ENCODE measurements around the gene GPC4.
A peak's percentile ranks its signal among the peaks of the same experiment; 100 is the strongest.

The GPC4 gene

DNA sequence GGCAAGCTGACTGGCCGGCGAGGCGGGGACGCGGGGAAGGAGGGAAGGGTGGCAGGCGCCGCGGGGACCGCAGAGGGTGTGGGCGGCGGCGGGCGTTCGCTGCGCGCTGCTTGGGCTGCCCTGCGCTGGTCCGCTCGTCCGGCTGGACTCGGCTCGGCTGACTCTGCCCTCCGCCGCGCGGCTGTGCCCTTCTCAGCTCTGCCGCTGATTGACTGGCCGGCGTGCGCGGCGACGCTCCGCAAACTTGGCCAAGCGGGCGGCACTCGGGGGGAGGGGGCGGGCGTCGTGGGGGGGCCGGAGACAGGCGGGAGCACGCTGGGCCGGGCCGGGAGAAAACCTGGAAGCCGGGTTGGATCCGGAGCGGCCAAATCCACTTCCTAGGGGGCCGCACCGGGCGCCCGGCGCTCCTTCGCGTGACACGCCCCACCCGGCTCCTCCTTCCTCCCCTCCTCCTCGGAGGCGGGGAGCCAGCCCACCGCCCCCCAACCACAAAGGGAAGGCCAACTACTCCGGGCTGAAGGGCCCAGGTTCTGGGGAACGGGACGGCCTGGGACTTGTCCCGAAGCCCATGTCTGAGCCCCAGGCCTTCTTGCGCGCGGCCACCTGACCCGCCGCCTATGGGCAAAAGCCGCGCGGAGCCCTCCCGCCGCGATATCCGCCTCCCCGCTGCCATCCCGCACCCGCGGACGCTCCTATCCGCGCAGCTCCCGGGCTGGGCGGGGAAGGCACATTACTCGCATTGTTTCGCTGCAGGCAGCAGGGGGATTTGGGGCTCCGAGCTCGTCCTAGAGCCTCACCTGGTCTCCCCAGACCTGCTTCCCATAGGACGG is at the start of gene GPC4:
GPC4 (minus strand) TSS at position 214 of the 830 bp plus-strand sequence. CDS start 524 bp downstream, outside the sequence.
- DNase-seq = peak; percentile 39

DNA sequence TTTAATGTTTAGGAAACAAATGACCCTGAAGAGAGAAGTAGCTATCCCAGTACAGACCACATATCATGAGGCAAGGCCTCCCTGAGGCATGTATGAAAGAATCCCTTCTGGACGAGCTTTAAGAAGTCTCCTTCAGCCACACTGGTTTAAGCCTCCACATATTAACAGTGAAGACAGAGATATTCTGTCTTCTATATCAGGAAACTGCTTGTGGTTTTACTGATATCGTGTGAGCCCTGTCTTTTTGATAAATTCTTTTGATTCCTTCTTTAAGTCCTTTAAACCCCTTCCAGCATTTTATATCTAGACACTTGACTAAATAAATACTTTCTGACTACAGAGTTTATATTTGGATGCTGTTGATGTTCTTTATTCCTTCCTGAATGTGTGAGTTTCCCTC is 45.9 kb upstream of the GPC4 start:
- no peak for DNase-seq

DNA sequence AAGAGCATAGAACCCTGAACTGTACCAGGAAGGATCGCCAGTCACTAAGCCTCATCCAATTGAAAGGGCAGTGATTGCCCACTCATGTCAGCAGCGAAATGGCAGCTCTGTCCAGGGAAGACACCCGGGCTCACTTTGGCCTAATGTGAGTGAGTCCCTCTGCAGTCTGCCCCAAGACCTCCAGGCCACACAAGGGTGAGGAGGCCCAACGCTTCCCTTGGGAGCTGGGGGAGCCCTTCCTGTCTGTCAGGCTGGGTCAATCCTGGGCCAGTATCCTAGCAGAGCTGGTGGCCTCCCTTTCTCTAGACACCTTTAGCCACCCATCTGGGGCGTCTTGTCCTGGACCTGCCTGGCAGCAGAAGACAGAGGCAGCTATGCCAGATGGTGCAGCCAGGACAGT is 39.6 kb upstream of the GPC4 start:
- no peak for DNase-seq

DNA sequence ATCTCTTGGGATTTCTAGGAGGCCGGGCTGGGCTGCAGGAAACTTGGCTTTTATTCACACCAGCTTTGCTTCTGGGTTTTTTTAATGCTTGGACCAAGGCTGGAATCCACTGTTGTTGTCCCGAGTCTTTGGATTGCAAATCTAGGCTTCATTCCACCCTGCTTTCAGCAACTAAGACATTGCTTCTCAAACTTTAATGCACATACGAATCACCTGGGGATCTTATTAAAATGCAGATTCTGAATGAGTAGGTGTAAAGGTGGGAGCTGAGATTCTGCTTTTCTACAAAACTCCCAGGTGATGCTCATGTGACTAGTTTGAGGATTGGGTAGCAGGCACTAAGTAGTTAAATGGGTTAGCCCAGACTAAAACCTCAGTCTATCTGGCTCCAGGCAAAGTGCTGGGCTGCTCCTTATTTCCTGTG is 39.2 kb upstream of the GPC4 start:
- DNase-seq = no peak

DNA sequence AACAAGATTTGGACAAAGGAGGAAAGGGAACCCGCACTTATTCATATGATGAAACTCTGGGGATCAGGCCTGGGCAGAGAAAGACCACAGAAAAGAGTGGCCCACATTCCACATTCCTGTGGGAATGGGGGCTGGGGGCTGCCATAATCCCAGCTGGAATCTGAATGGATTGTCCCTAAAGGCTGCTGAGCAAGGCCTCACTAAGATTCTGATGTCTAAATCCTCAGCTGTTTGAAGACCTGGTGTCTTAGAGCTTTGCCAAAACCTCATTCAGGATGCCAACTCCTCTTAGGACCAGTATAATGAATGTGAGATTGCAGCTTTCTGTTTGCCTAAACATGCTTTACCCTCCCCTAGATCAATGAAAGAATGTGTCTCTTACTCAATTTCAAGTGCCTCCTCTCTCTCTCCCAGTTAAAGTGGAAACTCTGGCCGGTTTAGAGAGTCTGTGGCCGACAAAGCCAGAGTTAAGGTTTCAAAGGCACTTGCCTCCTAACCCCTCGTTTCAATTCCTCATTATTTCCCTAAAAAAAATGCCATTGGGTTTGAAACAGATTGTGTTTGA is 33.3 kb upstream of the GPC4 start:
- no peak for DNase-seq

DNA sequence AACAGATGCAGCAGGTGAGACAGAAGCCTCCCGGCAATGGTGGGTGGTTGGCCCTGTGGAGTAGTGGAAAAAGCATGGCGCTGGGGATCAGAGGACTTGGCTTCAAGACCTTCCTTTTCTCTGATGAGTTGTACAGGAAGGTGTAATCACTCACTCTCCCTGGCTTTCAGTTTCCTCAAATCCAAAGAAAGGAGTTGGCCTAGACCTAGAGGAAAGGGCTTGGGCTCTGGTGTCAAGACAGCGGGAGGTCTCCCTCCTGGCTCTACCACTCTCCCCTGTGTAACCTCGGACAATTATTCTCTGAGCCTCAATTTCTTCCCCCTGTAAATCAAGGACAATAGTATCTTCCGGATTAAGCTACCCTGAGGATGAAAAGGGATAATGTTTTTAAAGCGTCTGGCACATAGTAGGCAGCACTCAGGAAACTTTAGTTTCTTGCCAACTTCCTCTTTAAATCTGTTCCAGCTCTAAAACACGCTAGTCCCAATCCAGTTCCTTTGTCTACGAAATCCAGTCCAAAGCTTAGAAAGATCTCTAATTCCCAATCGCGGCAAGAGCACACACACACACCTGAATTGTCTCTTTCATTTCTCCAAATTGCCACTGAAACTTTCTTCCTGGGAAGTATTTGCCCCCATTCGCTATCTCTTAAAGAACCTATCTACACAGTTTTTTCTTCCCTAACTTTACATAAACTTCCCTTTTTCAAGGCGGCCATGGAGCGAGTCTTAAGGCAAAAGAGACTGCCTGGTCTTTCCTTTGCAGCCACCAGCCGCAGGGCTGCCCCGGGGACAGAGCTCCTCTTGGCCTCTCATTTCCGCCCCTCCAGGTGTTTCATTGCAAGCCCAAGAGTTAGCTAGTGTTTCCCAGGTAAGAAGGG is 29.9 kb upstream of the GPC4 start:
- peak; percentile 14 for DNase-seq

GRCh38 chrX:133444196-133444595 is 28.9 kb upstream of the GPC4 start:
- no peak for DNase-seq

DNA sequence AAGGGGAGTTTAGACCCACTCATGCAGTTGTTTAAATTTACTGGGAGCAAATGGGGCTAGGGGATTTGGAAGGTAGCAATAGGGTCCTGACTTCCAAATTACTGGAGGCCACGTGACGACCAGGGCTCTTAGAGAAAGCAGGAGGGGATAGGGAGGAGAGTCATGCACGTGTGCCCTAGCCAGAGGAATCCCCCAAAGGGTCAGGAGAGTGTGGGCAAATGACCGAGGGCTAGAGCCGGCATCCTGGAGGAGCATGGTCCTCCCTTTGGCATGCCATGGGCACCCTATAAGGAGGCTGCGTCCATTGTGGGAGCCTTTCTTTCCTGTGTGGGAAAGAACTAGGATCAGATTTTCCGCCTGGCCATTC is 25.5 kb upstream of the GPC4 start:
- DNase-seq = no peak

- no peak for DNase-seq
Observed at GRCh38 chrX:133440081-133440796, 24.9 kb upstream of the GPC4 start.

GRCh38 chrX:133437766-133438165 is 22.5 kb upstream of the GPC4 start:
- DNase-seq = no peak

DNA sequence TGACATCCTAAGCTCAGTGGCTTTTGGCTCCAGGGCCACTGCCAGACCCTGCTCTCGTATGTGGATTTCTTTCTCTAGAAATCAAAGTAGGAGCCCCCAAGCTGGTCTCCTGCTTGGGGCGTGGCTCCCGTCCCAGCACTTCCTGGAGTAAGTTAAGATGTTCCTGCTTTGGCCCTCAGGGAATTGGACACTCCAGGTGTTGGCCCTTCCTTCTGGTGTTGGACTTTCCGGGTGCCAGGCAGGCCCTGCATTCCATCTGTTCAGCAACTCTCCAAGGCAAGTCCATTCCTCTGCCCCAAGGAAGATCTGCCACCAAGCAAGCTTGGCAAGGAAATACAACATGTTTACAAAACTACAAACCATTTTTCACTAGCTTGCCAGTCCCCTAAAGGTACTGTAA is 22.1 kb upstream of the GPC4 start:
- no peak for DNase-seq

DNA sequence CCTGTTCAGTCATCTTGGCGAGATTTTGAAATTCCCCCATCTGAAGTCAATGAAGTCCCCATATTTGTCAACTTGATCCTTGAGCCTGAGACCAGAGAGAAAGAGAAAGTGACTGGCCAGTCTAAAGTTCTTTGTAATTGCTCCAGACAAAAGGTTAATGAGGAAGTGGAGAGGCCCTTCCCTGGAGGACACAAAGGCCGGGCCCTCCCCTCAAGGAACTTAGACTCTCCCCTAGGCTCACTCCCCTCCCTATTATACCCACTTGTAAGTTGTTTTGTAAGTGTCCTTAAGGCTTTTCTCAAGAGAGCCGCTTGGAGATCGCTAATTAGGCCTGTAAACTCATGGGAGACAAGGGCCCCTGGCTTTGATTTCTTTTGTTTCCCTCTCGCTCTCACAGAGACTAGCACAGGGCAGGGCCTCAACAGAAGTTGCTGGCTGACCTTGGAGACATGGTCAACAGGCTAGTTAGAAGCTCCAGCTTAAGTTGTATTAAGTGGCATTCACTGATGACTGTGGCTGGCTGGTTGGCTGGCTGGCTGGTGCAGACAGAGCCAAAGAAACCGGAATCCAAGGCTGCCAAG is 20.3 kb upstream of the GPC4 start:
- DNase-seq = no peak

DNA sequence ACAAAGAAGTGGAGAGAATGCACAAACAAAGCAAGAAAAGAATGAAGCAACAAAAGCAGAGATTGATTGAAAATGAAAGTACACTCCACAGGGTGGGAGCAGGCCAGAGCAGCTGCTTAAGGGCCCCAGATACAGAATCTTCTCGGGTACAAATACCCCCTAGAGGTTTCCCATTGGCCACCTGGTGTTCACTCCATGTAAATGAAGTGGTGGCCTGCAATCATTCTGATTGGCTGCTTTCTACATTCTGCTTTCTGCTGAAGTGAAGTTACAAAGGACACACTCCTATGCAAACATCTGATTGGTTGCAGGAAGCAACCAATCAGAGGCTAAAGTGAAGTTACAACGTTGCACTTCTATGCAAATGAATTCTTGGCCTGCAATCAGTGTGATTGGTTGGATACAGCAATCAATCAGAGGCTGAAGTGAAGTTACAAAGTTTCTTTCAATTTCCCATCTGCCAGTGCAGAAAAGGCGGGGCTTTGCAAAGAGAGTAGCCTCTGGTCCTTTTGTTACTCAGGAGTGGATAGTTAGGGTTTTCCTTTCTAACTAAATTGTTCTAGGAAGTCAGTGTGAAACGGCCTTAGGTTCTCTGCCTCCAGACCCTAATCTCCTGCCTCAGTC is 19.0 kb upstream of the GPC4 start:
- no peak for DNase-seq

DNA sequence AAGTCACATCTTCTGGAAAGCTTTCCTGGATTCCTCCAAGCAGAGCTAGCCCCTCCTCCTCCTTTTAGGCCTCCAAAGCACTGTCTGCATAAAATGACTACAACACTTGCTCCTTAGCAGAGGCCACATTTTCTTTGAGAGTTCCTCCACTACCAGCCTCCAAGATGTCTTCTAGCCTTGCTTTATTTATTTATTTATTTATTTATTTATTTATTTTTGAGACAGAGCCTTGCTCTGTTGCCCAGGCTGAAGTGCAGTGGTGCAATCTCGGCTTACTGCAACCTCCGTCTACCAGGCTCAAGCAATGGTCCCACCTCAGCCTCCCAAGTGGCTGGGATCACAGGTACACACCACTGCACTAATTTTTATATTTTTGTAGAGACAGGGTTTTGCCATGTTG is 4.6 kb upstream of the GPC4 start:
- DNase-seq = no peak

DNA sequence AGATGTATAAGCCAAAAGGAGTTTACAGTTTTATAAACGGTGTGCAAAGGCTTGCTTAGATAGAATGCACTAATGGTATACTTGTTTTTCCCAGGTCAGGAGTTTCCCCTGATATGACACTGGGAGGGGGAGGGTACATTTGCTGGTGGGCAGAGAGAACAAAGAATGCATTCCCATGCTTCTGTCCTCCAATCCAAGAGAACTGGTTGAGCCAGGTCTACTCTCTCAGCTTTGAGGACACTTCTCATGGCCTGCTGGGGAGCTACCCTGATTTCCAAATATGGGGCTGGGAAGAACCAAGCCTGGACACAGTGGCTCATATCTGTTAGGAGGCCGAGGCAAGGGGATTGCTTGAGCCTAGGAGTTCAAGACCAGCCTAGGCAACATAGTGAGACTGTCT is 3.3 kb upstream of the GPC4 start:
- DNase-seq = no peak

- no peak for DNase-seq
Observed at GRCh38 chrX:133417364-133417763, 2.1 kb upstream of the GPC4 start.

DNA sequence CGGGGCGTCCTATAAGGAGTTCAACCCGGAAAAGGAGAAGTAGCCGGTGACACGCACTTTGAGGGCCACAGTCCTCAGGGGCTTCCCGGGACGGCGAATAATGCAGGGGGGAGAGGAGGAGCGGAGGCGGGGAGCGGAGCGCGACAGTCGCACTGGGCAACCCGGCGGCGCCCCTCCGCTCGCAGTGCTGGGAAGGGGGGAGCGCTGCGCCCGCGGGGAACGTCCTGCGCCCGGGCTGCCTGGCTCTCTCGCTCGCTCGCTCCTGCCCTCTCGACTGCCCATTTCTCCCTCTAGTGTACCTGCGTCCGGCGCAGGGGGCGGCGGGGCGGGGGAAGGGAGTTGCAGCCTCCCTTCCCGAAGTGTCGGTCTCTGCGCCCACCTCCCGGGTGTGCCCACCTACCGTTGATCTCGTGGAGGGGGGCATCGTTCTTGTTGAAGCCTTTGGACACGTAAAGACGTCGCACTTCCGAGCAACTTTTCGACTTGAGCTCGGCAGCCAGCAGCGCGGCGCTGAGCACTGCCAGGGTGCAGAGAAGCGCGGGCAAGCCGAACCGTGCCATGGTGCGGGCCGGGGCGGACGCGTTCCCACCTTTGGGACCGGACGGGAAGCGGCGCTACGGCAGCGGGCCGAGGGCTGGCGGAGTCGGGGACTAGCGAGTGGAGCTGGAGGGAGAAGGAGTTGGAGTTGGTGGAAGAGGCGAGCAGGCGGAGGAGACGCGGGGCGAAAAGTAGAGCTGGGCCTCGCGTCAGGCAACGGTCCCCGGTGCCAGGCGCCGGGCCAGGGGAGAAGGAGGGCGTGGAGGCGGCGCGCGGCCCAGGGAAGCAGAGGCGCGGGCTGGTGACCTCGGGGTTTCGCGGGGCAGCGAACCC is 648 bp downstream of the GPC4 start:
- DNase-seq = no peak

GRCh38 chrX:133413218-133413925 is 1.9 kb downstream of the GPC4 start:
- DNase-seq = no peak

DNA sequence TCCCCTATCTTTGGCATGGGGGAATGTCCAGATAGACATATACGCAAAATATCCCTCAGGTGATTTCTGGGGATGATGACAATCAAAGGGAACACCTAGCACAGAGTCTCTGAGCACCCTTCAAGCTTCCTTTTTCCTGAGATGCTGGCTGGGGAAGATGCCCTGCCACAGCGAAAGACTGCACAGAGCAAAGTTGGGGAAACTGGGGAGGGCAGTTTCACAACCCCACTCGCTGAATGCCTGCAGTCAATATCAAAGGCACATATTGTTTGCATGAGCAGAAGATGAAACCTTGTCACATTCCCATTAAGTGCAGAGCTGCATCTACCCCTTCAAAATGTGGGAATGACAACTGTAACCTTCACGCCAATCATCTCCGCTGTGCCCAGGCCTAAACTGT is 2.6 kb downstream of the GPC4 start:
- DNase-seq = no peak

- peak; percentile 39 for DNase-seq
Observed at GRCh38 chrX:133412246-133412645, 3.0 kb downstream of the GPC4 start.

DNA sequence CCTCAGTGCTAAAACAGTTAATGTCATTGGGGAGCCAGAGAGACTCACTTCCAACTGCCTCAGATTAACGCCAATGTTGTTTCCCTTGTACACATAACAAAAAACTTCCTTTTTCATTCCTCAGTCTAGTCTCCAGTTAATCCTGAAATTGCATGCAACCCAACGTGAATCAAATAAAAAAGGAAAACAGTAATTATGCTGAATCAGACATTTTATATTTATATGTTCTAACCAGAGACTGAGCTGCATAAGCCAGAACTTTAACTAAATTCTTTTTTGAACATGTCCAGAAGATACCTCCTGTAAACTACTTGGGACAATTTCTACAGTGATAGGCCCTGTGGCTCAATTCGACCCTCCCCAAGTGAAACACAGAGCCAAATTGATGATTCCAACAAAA is 4.7 kb downstream of the GPC4 start:
- no peak for DNase-seq
